ENCODE results near the gene GGPS1.

DNA sequence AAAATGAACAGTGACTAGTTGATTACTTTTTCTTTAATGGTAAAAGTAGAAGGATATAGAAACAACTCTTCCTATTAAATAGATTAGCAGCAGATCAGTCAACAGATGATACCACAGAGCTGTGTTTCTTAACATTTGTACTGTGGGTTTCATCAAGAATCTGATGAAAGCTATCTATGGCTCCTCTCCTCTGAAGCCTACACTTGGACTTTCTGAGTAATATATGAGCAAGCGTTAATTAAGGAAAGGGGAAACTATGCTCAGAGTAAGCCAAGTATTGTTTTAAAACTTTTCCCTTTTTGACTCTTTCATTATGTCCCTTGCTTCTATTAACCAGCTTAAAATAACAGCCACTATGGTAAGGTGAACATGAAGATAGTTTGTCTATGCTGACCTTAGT, 11.2 kb upstream of the GGPS1 start:
- TF ChIP-seq CTCF (IDR thresholded peaks at IDR 0.05) (no peak), ZFX (IDR thresholded peaks at IDR 0.05; ENCODE audit: borderline replicate concordance) (no peak)
